NCI-H2196 (cell line): ENCODE results near the gene FOLR2.

ENCODE experiments used
- DNase-seq: peaks from one replicate; lab custom pipeline; 2025; ENCODE audit not compliant: unreplicated experiment; lab: John Stamatoyannopoulos, UW

Gene FOLR2

DNA sequence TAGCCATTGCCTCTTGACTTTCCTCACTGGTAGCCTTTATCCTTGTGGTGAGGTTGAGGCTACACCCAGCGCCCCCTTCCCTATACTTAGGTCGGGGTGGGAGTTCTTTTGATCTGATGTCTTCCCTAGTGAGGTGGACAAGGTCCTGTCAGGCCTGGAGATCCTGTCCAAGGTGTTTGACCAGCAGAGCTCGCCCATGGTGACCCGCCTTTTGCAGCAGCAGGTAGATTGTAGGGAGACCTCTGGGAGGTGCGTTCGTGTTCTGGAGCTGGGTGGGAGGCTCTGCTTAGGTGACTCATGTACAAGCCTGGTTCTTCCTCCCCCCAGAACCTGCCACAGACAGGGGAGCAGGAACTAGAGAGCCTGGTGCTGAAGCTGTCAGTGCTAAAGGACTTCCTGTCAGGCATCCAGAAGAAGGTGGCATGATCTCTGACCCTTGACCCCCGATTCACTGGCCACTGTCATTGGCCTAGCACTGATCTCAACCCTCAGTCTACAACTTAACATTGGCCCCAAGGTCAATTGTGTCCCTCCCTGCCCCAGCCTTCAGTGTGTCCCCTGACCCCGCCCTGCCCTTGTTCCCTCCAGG lies 12.8 kb downstream of the FOLR2 start:
- DNase-seq: no peak

DNA sequence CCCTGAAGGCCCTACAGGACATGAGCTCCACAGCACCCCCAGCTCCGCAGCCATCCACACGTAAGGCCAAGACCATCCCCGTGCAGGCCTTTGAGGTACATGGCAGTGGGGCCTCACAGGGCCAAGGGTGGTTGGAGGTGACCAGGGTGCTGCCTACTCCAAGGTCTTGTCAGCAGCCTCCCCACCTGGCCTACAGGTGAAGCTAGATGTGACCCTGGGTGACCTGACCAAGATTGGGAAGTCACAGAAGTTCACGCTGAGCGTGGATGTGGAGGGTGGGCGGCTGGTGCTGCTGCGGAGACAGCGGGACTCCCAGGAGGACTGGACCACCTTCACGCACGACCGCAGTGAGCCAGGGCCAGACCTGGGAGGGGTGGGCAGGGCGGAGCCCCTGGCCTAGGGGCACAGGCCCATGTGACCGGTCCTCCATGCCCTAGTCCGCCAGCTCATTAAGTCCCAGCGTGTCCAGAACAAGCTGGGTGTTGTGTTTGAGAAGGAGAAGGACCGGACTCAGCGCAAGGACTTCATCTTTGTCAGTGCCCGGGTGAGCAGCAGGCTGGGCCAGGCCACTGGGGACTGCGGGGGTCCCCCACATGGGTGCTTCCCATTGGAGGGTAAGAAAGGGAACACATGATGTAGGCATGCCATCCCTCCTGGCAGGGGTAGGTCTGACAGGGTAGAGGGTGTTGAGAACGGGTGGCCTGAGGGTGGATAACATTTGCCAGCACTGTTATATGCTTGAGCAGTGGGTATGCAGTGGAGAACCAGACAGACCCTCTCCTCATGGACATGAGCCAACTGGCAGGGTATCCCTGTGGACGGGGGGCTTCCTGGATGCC lies 13.6 kb downstream of the FOLR2 start:
- DNase-seq: no peak

DNA sequence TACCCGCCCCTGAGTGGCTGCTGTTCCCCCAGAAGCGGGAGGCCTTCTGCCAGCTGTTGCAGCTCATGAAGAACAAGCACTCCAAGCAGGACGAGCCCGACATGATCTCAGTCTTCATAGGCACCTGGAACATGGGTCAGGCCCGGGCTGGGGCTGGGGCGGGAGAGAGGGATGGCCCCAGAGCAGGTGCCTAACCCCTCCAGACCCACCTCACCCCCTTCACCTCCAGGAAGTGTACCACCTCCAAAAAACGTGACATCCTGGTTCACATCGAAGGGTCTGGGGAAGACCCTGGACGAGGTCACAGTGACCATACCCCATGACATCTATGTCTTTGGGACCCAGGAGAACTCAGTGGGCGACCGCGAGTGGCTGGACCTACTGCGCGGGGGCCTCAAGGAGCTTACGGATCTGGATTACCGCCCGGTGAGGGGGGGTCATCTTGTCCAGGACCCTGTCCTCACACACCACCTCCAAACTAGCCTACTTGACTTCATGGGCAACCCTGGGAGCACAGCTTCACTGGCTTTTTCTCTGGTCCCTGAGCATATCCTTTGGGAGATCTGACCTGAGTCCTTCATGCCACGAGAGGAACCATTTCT lies 14.3 kb downstream of the FOLR2 start:
- no peak for DNase-seq

DNA sequence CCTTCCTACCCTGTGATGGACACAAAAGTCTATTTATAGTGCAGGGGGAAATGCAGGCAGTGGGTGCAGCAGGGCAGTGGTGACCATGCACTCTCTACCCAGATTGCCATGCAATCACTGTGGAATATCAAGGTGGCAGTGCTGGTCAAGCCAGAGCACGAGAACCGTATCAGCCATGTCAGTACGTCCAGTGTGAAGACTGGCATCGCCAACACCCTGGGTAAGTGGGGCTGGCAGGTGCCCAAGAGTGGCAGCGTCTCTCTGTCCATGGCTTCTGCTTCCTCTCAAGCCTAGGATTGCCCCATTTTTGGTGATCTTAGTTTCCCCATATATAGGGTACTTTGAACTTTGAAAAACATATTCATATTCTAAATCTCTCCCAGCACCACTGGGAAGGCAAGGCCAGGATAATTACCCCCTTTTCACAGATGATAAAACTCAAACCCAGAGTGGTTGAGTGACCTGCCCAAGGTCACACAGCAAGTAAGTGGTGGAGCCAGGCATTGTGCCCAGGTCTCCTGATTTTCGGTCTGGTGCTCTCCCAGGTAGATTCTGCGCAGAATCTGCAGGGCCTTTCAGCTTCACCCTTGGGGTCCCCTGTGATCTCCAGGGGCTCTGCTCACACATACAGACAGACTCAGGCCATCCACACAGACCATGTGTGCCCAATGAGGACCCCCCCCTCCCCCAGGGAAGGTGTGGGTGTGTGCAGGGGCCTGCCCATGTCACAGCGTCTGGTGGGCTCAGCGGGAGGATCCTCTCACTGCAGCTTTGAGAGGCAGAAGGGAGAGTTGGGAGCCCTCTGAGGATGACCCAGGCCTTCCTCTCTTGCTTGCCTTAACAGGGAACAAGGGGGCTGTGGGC lies 15.0 kb downstream of the FOLR2 start:
- no peak for DNase-seq

DNA sequence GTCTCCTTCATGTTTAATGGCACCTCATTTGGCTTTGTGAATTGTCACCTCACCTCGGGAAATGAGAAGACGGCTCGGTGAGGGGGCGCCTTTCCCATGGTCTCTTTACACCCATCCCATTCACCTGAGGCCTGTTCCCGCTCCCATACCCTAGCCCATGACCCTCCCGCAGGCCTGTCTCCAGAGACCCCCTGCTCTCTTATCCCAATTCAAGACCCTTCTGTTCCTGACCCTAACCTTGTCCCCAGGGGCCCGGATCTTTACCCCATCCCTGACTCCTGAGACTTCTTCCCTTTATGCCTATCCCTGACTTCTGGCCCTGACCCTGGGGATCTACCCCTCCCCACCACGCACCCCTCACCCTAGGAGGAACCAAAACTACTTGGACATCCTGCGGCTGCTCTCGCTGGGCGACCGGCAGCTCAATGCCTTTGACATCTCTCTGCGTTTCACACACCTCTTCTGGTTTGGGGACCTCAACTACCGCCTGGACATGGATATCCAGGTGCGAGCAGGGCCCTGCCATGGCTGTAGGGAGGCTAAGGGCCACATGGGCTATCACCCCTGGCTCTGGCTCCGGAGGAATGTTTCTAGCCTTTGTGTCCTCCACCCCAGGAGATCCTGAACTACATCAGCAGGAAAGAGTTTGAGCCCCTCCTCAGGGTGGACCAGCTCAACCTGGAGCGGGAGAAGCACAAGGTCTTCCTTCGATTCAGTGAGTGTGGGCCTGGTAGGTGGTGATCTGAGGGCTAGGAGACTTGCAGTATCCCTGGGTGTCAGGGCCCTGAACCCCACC lies 15.9 kb downstream of the FOLR2 start:
- no peak for DNase-seq

DNA sequence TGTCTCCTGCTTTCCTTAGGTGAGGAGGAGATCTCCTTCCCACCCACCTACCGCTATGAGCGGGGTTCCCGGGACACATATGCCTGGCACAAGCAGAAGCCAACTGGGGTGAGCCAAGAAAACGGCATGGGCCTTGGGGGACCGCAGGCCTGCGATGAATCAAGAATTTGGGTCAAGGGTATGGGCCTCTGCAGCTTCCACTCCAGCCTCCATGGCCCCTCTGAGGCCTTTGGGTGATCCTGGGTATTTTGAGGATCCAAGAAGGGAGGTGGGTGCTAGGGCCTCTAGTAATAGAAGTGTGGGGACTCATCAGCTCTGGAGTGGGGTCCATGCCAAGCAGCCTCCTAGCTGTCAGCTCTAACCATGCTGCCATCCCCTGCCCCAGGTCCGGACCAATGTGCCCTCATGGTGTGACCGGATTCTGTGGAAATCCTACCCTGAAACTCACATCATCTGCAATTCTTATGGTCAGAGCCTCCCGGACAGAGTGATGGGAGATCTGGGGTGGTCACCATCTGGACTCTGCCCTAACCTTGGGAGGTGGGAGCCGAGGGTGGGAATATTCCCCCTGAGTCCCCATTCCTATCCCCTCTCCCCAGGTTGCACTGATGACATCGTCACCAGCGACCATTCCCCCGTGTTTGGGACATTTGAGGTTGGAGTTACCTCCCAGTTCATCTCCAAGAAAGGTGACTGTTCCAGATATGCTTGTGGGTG lies 16.6 kb downstream of the FOLR2 start:
- no peak for DNase-seq

DNA sequence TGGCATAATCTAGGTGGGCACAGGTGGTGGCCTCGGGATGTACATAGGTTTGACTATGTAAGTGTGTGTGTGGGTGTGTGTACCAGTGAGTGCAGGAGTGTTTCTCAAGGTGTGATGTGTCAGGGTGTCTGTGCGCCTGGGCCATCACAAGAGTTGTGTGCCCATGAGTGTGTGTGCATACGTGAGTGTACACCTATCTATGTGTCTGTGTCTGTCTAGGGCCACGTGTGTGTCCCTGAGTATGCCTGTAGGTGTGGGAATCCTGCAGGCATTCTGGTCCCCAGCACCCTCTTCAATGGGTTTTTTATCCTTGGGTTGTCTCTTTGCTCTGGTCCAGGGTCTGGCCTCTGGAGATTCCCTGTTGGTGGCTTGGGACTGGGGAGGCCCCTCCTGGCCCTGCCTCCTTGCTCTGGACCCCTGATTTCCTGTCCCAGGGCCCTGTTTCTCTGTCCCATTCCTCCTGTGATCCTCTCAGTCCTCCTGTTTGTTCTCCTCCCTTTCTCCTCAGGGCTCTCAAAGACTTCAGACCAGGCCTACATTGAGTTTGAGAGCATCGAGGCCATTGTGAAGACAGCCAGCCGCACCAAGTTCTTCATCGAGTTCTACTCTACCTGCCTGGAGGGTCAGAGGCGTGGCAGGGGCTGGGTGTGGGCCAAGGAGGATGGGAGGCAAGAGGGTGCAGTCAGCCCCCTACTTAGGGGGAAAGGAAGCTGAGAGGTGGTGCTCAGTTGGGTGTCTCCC lies 17.3 kb downstream of the FOLR2 start:
- no peak for DNase-seq

DNA sequence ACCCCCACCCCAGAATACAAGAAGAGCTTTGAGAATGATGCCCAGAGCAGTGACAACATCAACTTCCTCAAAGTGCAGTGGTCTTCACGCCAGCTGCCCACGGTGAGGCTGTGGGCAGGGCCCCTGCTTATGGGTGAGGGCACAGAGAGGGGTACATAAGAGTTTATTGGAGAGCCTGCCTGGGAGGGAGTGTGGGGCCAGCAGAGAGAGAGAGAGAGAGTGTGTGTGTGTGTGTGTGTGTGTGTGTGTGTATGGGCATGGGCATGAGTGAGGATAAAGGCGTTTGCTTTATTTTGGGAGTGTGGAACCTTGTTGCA lies 17.9 kb downstream of the FOLR2 start:
- no peak for DNase-seq

DNA sequence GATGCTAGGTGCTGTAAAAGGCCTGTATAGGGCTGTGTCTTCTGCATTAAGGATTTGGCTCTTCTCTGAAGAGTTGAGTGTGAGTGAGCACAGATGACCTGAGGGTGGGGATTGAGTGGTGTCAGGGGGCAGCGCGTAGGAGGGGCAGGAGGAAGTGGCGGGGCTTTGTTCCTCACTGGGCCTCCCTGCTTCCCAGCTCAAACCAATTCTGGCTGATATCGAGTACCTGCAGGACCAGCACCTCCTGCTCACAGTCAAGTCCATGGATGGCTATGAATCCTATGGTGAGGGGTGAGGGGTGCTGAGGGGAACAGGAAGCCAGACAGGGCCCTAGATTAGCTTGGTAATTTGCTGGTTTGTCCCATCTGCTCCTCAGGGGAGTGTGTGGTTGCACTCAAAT lies 18.3 kb downstream of the FOLR2 start:
- DNase-seq: no peak

DNA sequence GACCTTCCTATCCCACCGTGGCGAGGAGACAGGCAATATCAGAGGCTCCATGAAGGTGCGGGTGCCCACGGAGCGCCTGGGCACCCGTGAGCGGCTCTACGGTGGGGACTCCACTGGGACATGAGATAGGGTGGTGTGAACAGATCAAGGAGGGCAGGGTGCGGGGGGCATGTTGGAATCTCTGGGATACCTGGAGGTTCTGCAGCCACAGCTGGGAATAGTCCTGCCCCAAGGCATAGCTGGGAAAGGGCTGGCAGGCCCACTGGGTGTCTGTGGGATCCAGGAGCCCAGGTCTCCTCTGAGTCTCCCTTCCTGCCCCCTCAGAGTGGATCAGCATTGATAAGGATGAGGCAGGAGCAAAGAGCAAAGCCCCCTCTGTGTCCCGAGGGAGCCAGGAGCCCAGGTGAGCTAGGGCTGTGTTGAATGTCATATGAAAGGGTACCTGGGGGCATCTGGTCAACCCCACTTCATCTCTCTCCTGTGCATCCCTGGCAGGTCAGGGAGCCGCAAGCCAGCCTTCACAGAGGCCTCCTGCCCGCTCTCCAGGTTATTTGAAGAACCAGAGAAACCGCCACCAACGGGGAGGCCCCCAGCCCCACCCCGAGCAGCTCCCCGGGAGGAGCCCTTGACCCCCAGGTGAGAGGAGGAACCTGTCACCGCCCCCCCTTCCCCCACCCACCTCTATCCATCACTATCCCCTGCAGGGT lies 18.9 kb downstream of the FOLR2 start:
- DNase-seq: no peak

DNA sequence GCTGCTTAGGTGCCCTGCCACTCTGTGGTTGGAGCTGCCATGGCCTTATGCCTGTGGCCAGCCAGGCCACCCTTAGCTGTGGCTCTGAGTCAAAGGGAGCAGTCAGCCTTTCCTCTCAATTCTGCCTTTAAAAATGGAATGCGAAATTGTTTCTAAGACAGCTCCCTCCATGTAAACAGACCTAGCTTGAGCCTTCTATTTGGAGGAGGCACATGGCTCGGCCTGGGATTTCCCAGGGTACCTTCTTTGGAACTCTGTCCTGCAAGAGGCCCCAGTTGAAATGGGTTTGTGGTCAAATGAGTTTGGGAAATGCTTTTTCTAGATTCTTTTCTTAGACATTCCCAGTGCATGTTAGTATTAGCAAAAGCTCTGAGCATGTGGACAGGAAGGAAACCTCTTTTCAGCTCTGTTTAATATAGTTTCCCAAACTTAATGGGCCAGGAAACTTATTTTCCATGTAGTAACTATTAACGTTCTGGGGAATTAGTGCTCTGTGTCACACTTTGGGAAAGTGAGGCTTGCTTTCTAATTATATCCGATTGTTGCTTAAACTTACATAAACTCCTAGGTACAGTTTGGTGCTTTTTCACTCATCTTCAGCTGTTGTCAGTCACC lies 19.6 kb downstream of the FOLR2 start:
- DNase-seq: no peak

DNA sequence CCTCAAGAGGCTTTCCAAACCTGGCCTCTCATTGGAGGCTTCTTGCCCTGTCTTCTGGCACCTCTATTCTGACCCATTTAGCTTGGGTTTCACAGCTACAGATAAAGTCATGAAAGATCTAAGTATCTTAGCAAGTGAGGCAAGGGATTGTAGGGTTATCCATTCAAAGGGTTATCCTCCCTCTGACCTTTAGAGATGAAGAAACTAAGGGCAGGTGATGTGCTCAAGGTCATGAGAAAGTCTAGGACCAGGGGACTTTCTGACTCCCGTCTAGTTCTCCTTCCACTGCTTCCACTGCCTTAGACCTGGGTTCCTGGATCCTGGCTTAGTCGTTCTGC lies 20.1 kb downstream of the FOLR2 start:
- DNase-seq: no peak

DNA sequence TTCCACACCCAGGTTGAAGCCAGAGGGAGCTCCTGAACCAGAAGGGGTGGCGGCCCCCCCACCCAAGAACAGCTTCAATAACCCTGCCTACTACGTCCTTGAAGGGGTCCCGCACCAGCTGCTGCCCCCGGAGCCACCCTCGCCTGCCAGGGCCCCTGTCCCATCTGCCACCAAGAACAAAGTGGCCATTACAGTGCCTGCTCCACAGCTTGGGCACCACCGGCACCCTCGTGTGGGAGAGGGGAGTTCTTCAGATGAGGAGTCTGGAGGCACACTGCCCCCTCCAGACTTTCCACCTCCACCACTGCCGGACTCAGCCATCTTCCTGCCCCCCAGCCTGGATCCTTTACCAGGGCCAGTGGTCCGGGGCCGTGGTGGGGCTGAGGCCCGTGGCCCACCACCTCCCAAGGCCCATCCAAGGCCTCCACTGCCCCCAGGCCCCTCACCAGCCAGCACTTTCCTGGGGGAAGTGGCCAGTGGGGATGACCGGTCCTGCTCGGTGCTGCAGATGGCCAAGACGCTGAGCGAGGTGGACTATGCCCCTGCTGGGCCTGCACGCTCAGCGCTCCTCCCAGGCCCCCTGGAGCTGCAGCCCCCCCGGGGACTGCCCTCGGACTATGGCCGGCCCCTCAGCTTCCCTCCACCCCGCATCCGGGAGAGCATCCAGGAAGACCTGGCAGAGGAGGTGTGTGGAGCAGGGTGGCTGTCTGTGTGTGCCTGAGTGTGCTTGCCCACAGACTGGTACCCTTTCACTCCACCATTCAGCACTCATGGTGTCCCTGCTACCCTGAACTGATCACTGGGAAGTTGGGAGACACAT lies 20.7 kb downstream of the FOLR2 start:
- DNase-seq: no peak

DNA sequence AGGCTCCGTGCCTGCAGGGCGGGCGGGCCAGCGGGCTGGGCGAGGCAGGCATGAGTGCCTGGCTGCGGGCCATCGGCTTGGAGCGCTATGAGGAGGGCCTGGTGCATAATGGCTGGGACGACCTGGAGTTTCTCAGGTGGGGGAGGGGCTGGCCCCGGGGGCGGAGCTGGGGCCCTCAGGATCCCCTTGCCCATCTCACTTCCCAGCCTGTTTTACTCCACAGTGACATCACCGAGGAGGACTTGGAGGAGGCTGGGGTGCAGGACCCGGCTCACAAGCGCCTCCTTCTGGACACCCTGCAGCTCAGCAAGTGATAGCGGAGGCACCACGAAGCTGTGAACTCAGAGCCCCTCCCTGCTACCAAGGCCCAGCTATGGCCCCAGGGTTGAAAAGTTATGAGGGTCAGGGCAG lies 21.5 kb downstream of the FOLR2 start:
- peak; percentile 49 for DNase-seq

DNA sequence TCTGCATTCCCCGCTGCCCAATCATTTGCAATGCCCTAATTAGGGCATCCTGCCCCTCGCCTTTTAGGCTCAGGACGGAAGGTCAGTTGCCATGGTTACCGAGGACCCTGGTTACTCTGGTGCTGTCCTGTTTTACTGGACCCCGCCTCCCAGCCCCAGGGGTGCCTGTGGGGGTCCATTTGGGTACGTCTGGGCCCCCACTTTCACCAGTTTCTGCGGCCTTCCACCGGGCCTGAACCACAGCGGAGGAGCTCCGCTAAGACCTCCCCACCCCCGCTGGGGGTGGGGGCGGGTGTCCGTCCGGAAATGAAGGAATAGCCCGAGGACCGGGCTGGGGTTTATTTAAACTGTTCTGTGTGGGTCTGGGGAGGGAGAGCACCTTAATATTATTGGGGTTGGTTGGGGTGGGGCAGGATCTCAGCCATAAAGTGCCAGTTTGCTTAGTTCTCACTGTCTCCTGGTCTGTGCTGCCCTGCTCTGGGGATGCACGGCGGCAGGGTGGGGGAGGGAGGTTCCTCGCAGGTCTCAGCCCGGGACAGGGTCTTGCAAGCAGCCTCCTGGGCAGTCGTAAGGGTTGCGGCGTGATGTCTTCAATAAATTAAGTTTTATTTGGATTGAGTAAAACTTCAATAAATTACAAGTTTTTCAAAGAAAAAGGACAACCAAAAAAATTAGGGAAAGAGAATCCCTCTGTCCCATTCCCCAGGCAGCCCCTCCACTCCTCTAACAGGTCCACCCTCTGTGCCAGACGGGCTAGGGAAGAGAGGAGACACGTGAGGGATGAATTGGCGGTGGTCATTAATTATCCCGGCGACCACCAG lies 22.1 kb downstream of the FOLR2 start:
- DNase-seq: no peak

DNA sequence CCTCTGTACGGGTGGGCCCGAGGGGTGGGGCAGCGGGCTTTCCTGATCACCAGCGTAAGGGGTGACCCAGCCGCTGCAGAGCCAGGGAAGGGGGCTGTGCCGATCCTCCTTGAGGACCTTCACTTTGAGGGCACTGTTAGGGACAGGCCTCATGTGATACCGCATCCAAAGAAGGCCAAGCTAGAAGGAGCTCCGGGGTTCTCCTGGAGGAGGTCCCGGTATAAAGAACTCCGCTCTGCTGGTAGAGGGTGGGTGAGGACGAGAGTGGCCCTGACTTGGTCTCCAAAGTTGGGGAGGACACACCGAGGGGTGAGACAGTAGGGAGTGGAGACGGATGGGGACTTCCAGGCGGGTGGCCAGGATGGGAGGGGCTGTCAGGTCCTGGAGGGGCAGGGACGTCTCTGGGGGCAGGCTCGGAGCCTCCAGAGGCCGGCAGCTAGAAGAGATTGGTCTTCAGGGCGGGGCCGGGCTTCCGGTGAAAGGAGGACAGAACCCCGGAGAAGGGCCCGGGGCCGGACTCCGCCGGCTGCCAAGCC lies 22.8 kb downstream of the FOLR2 start:
- peak; percentile 81 for DNase-seq
